Astrocyte of the spinal cord (primary cell): ENCODE data around the gene MAZ.
A peak's percentile ranks its signal among the peaks of the same experiment; 100 is the strongest.

ENCODE experiments used
- DNase-seq: peaks from one replicate; pipeline ENCODE4 v3.0.0; 2011; ENCODE audit warnings: low read depth, low spot score
- H3K4me3 ChIP-seq: 2 replicates; pipeline ENCODE4 v1.5.1; 2011; ENCODE audit warnings: low read depth, mild to moderate bottlenecking, low read length, moderate library complexity
- in situ Hi-C: cut with HindIII; loops from 2 replicates; pipeline ENCODE4 v1.10.0; 2017; ENCODE audit warnings: low sequenced_read_pairs
- TF ChIP-seq, protein P1 (sequence below): IDR thresholded peaks from 2 replicates; pipeline ENCODE4 v1.5.1; 2012; ENCODE audit warnings: low read depth, mild to moderate bottlenecking, low read length, inconsistent platforms

MAZ gene

DNA sequence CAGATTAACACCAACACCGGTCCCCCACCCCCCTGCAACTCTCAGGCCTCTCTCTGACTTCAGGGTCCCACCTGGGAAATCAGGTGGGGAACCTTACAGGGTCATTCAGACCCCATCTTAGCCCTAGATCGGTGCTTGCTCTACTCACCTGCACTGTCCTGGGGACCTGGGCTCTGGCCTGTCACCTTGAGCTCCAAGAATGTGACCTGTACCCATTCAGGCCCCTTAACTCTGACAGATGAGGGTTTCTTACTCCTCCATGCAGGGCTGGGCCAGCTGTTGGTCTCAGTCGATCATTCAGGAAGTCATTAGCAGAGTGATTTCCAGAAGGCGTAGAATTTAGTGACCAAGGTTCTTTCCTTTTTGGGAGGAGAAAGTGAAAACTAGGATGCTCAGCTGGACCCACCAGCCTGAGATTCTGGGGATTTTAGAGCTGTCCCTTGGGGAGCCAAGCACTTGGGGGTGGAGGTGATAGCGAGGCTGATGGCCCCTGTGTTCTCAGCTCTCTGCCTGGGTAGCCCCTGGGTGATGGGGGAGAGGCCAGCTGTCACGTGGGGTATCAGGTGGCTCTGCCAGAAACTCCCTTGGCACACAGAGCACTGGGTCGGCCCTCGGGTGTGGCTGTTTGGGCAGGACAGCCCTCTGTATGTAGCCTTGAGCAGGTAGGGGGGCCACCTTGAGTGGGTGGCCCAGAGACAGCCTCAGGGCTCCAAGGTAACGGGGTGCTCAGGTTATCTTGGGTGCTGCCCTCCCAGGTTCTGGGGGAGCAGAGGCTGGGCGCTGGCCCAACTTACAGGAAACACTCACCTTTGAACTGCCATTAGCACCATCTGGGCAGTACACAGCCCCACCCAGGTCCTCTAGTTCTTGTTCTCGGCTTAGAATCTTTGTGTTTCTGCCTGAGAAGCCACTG is 14.7 kb downstream of the MAZ start:
- TF ChIP-seq, protein P1, sequence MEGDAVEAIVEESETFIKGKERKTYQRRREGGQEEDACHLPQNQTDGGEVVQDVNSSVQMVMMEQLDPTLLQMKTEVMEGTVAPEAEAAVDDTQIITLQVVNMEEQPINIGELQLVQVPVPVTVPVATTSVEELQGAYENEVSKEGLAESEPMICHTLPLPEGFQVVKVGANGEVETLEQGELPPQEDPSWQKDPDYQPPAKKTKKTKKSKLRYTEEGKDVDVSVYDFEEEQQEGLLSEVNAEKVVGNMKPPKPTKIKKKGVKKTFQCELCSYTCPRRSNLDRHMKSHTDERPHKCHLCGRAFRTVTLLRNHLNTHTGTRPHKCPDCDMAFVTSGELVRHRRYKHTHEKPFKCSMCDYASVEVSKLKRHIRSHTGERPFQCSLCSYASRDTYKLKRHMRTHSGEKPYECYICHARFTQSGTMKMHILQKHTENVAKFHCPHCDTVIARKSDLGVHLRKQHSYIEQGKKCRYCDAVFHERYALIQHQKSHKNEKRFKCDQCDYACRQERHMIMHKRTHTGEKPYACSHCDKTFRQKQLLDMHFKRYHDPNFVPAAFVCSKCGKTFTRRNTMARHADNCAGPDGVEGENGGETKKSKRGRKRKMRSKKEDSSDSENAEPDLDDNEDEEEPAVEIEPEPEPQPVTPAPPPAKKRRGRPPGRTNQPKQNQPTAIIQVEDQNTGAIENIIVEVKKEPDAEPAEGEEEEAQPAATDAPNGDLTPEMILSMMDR, result no peak
- H3K4me3 ChIP-seq, result peak overlapping the region; percentile 65
- in situ Hi-C loops, result no loop called here
- DNase-seq, result no peak

DNA sequence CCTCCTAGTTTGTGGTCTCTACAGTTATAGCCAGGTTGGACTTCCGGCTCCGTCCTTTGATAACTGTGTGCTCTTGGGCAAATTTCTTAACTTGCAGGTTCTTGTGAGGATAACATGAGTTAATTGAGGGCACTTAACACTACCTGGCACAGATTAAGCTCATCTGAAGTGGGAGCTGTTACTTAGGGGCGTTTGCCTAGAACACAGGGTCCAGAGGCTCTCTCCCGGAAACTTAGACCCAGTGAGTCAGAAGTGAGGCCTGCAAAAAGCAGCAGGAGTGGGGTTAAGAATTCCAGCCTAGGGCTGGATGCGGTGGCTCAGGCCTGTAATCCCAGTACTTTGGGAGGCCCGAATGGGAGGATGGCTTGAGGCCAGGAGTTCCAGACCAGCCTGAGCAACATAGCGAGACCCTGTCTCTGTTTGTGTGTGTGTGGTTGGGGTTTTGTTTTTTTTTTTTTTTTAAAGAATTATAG is 15.3 kb downstream of the MAZ start:
- in situ Hi-C loops, result no loop called here
- peak overlapping the region; percentile 65 for H3K4me3 ChIP-seq

DNA sequence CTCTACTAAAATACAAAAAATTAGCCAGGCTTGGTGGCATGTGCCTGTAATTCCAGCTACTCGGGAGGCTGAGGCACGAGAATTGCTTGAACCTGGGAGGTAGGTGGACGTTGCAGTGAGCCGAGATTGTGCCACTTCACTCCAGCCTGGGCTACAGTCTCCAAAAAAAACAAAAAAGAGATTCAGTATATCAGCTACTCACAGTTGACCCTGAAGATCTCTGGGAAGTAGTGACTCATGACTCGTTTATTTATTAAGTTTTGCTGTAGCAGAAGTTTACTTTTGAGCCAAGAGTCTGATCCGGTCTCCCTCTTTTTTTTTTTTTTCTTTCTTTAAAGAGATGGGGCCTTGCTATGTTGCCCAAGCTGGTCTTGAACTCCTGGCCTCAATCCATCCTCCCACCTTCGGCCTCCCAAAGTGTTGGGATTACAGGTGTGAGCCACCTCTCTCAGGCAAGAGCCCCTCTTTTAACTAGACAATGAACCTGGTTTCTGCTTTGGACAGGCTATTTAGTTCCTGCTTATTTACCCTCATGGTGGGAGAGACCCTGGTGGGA is 18.3 kb downstream of the MAZ start:
- in situ Hi-C loops, result no loop called here
- no peak overlapping the region for H3K4me3 ChIP-seq
- TF ChIP-seq, protein P1, result no peak
- peak; percentile 77 for DNase-seq

More for the DNA sequence above, 15.3 kb downstream of the MAZ start:
- TF ChIP-seq, protein P1, result no peak
- peak; percentile 86 for DNase-seq

DNA sequence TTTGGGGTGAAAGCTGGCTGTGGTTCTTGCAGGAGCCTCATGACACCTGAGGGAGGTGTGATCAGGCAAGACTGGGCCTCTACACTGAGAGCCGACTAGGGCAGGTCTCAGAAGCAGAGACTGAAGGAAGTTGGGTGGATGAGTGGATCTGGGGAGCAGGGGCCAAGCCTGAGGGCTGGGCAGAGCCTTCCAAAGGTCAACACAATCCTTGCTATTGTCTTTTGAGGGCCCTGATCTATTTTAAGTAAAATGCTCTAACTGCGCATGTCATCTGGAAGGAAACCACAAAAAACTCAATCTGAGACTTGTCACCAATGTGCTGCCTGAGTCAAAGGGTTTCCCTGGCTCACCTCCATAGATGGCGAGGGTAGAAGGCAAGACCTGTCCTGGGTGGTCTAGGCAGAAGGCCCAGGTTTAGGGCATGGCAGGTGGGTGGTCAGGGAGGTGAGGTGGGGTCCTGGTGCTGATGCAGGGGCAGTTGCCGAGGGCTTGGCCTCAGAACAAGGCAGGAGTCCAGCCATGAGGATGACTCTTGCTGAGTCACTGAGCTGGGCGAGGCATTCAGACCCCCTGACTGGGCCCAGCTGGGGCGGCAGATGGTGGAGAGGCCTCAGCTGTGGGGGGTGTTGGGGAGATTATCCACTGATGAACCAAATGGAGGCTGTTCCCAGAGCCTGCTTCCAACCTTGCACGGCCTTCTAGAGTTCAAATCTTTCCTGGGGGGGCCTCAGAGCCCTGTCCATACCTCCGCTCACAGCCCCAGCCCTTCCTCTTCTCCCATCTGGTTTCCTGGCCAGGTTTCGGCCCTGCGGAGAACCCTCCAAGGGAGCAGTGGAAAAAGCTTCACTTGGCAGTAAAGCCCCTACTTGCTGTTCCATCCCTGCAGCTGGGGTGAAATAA is 19.1 kb downstream of the MAZ start:
- no peak overlapping the region for H3K4me3 ChIP-seq
- DNase-seq, result peak; percentile 92

DNA sequence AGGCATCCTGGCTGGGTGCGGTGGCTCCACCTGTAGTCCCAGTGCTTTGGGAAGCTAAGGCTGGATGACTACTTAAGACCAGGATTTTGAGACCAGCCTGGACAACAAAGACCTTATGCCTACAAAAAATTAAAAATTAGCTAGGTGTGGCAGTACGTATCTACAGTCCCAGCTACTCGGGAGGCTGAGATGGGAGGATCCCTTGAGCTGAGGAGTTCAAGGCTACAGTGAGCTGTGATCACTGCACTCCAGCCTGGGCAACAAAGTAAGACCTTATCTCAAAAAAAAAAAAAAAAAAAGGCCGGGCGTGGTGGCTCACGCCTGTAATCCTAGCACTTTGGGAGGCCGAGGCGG is 20.0 kb downstream of the MAZ start:
- DNase-seq, result no peak
- H3K4me3 ChIP-seq, result no peak overlapping the region
- in situ Hi-C loops, result no loop called here
- TF ChIP-seq, protein P1, result no peak

More for the DNA sequence above, 19.1 kb downstream of the MAZ start:
- TF ChIP-seq, protein P1, result no peak
- in situ Hi-C loops, result no loop called here

DNA sequence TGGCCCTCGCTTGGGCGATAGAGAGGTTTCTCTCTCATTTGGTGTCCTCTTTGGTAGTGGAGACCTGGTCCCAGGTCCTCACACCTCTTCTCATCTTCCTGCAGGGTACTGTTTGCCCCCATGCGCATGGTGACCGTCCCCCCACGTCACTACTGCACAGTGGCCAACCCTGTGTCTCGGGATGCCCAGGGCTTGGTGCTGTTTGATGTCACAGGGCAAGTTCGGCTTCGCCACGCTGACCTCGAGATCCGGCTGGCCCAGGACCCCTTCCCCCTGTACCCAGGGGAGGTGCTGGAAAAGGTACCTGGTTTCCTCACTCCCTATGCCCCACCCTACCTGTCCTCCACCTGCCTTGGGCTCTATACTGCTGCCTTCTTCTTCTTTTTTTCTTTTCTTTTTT is 24.4 kb downstream of the MAZ start:
- TF ChIP-seq, protein P1, result no peak

More for the DNA sequence above, 24.4 kb downstream of the MAZ start:
- in situ Hi-C loops, result no loop called here
- no peak for DNase-seq
- H3K4me3 ChIP-seq, result no peak overlapping the region
